Fibroblast of the aortic adventitia (primary cell): ENCODE data around the gene POLD1. TPM values are rescaled to one million over a fixed set of nuclear protein-coding genes. Genes with fewer than 3 reads are reported as not detected.
A peak's percentile ranks its signal among the peaks of the same experiment; 100 is the strongest.

Source experiments
- DNase-seq: peaks from one replicate; pipeline ENCODE4 v3.0.0-alpha.2; 2010; ENCODE audit warnings: low read depth
- H3K4me3 ChIP-seq: 2 replicates; pipeline ENCODE4 v1.5.1; 2011; ENCODE audit warnings: low read depth, mild to moderate bottlenecking, control low read depth, low read length, moderate library complexity
- total RNA-seq: library from RNA; depleted of rRNA; stranded (reverse); fragments of >200 nt; gene quantifications from 2 replicates; pipeline ENCODE4 v1.2.3, GENCODE V29; 2012; ENCODE audit warnings: low replicate concordance
- TF ChIP-seq, protein P1 (sequence below): IDR thresholded peaks from 2 replicates; pipeline ENCODE4 v1.5.1; 2011; ENCODE audit warnings: mild to moderate bottlenecking, low read length, control low read depth, inconsistent platforms; ENCODE audit not compliant: insufficient read depth

POLD1 gene
- total RNA-seq, 1 donor, result 29.3 TPM

DNA sequence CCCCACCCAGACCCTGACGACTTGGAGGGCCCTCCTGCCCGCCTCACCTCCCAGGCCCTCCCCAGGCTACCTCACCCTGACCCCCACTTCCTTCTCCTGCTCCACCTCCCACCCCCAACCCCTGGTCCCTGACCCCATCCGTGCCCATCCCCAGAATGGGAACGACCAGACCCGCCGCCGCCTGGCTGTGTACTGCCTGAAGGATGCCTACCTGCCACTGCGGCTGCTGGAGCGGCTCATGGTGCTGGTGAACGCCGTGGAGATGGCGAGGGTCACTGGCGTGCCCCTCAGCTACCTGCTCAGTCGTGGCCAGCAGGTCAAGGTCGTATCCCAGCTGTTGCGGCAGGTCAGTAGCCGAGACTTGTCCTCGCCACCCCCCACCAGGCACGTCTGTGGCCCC lies 22.7 kb downstream of the POLD1 start:
- TF ChIP-seq, protein P1, sequence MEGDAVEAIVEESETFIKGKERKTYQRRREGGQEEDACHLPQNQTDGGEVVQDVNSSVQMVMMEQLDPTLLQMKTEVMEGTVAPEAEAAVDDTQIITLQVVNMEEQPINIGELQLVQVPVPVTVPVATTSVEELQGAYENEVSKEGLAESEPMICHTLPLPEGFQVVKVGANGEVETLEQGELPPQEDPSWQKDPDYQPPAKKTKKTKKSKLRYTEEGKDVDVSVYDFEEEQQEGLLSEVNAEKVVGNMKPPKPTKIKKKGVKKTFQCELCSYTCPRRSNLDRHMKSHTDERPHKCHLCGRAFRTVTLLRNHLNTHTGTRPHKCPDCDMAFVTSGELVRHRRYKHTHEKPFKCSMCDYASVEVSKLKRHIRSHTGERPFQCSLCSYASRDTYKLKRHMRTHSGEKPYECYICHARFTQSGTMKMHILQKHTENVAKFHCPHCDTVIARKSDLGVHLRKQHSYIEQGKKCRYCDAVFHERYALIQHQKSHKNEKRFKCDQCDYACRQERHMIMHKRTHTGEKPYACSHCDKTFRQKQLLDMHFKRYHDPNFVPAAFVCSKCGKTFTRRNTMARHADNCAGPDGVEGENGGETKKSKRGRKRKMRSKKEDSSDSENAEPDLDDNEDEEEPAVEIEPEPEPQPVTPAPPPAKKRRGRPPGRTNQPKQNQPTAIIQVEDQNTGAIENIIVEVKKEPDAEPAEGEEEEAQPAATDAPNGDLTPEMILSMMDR, result no peak
- DNase-seq, result no peak
- H3K4me3 ChIP-seq, result no peak overlapping the region

DNA sequence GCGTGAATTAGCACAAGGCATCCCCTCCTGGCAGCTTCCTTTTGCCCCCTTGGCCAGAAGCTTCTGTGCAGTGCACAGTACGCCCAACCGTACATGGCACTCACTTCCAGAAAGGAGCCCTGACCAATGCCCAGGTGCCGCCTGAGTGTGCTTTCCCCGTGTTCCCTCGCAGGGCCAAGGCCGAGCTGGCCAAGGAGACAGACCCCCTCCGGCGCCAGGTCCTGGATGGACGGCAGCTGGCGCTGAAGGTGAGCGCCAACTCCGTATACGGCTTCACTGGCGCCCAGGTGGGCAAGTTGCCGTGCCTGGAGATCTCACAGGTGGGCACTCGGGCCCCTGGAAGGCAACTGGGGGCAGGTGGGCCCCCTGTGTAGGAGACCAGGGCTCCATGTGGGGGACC lies 25.2 kb downstream of the POLD1 start:
- no peak for DNase-seq
- TF ChIP-seq, protein P1, result no peak
- no peak overlapping the region for H3K4me3 ChIP-seq

DNA sequence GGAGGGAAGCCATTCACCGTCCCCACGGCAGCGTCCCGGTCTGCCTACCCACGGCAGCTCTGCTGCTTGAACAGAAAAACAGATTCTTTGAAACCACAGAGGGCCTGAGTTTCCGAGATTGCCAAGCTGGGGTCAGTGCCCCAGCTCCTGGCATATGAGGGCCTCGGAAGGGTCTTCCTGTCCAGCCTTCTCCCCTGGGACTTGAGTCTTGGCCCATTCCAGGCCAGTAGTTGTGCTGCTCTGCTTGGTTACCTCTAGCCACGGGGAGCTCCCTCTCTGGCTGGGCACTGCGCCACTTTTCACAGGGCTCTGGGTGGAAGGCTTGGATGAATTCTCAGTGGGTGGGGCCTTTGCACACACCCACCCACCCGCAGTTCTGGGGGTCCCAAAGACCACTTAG lies 26.0 kb downstream of the POLD1 start:
- TF ChIP-seq, protein P1, result no peak
- no peak overlapping the region for H3K4me3 ChIP-seq
- no peak for DNase-seq

DNA sequence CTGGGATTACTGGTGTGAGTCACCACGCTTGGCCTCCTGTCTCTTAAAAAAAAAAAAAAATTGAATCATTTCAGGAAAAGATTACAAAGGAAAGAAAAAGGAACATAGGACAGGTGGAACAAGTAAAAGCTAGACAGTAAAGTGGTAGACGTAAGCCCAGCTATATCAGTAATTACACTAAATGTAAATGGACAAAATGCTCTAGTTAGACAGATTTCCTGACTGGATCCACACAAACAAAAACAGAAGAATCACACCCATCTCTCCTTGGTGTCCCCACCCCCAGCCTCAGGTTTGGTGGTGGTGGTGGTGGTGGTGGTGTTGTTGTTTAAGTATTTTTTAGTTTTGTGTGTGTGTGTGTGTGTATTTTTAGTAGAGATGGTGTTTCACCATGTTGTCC lies 28.3 kb downstream of the POLD1 start:
- DNase-seq, result no peak
- no peak overlapping the region for H3K4me3 ChIP-seq
- TF ChIP-seq, protein P1, result no peak

DNA sequence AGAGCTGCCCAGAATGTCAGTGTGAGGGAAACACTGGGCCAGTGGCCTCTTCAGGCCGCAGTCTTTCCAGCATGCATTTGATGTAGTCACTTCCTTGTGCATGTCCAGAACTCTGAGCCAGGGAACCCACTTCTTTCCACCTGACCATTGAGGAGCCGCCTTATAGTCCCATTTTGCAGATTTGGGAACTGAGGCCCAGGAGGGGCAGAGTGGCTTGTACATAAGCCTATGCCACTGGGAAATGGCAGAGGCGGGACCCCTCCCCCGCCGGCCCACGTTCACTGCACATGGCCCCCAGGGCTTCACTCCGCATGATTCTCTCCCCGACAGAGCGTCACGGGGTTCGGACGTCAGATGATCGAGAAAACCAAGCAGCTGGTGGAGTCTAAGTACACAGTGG lies 28.9 kb downstream of the POLD1 start:
- no peak overlapping the region for H3K4me3 ChIP-seq
- TF ChIP-seq, protein P1, result no peak
- DNase-seq, result no peak

DNA sequence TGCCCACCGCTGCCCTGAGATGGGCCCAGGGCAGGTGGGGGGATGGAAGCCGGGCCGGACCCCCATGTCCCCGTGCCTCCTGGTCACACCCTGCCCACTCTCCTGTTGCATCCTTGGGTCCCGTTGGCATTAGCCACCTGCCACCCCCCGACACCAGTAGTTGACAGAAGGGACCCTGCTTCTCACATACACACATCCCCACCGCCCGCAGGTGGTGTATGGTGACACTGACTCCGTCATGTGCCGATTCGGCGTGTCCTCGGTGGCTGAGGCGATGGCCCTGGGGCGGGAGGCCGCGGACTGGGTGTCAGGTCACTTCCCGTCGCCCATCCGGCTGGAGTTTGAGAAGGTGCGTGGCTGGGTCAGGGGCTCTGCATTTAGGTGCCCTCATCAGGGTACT lies 29.4 kb downstream of the POLD1 start:
- H3K4me3 ChIP-seq, result no peak overlapping the region
- TF ChIP-seq, protein P1, result no peak
- no peak for DNase-seq

DNA sequence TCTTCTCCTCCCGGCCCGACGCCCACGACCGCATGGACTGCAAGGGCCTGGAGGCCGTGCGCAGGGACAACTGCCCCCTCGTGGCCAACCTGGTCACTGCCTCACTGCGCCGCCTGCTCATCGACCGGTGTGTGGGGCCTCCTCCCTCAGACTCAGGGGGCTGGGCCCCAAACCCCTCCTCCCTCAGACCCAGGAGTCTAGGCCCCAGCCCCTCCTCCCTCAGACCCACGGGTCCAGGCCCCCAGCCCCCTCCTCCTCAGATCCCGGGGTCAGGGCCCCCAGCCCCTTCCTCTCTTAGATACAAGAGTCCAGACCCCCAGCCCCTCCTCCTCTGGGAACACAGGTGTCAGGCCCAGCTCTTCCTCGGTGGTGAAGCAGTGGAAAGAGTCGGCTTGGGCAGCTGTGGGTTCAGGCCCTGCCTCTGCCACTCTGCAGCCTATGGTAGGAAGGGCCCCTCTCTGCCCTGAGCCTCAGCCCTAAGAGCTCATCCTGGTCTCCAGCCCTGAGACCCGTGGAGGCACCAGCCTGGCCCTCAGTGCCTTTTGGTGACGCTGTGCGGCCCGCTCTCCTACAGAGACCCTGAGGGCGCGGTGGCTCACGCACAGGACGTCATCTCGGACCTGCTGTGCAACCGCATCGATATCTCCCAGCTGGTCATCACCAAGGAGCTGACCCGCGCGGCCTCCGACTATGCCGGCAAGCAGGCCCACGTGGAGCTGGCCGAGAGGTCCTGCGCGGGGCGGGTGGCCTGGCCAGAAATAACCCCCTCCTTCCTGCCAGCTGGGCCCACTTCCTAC lies 30.9 kb downstream of the POLD1 start:
- DNase-seq, result peak; percentile 63
- TF ChIP-seq, protein P1, result peak; percentile 89
- no peak overlapping the region for H3K4me3 ChIP-seq
